ENCODE data around the gene IMPA2.

The IMPA2 gene

DNA sequence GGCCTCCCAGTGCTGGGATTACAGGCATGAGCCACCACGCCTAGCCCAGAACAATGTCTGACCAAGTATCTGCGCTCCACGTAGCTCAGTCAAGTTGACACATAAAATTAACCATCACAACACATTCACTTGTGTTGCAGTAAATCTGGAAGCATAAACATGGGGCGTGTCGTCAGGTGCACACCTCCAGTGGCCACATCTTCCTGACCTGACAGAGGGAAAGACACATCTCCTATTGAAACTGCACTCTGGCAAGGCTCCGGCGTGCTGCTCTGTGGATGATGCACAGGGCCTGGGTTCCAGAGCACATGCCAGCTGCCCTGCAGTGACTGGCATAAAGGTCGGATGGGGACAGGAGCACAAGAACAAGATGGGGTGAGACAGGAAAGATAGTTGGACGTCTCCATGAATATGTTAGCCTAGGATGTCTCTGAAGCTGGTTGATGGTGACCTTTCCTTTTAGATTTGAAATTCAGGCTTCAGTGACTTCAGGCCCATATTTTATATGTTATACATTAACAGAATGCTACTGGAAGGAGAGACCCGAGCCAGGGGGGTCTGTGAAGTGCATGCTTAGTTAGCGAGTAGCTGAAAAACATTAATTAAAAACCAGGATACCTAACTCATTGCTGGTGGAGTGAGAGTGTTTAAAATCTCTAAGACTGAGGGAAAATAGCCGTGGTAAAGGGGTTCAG is 10.9 kb downstream of the IMPA2 start:
- no peaks in the 10 kb centered on the region for H3K9me3 Mint-ChIP-seq
- H3K36me3 Mint-ChIP-seq = no peaks in the 10 kb centered on the region
- no peak for DNase-seq (ENCODE audit: low spot score in 2 of 2)
- no peak for ATAC-seq
- no peak overlapping the region for H3K27ac Mint-ChIP-seq
- peaks cover 21% of the 10 kb centered on the region for H3K4me1 Mint-ChIP-seq
- H3K4me3 Mint-ChIP-seq = no peak overlapping the region

DNA sequence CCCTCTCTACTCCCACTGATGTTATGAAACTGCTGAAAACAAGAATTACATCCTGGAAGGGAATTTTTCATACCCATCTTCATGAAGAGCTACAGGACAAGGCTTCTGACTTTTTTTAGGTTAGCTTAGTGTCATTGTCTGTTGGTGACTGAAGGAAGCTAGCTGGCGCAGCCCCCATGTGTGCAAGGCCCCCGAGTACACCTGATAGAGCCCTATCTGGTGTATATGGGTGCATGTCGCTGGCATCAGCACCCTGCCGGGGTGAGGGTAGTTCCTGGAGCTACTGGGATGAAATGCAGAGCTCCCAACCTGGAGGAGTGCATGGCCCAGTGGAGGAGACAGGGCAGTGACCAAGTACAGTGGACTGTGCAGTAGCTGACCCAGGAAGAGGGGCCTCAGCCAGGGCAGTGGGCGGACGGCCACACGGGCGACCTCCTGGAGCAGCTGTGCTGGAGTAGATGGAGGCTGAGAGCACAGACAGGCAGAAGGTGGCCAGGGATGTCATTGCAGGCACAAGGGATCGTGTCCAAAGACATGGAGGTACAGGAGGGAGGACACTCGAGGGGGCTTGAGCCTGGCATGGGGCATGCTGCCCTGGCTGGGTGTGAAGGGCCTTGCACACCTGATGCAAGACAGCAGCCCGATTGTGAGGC is 12.1 kb downstream of the IMPA2 start:
- Mint-ChIP-seq H3K9me3 (no peaks in the 10 kb centered on the region), H3K4me1 (peaks cover 21% of the 10 kb centered on the region), H3K36me3 (no peaks in the 10 kb centered on the region), H3K27ac (no peak overlapping the region), H3K4me3 (no peak overlapping the region)
- ATAC-seq (no peak), DNase-seq (ENCODE audit: low spot score in 2 of 2) (no peak)

GRCh38 chr18:11994336-11994702 is 13.0 kb downstream of the IMPA2 start:
- Mint-ChIP-seq H3K36me3 (no peaks in the 10 kb centered on the region), H3K27ac (no peak overlapping the region), H3K9me3 (no peaks in the 10 kb centered on the region), H3K4me3 (no peak overlapping the region), H3K4me1 (peaks cover 21% of the 10 kb centered on the region)
- ATAC-seq (no peak), DNase-seq (ENCODE audit: low spot score in 2 of 2) (no peak)

- Mint-ChIP-seq H3K9me3 (no peaks in the 10 kb centered on the region), H3K4me3 (peak overlapping the region; percentile 12), H3K4me1 (peaks cover 21% of the 10 kb centered on the region), H3K36me3 (no peaks in the 10 kb centered on the region), H3K27ac (peak overlapping the region; percentile 51)
- no peak for ATAC-seq
- no peak for DNase-seq (ENCODE audit: low spot score in 2 of 2)
Observed at GRCh38 chr18:11994703-11995444, 13.6 kb downstream of the IMPA2 start.

GRCh38 chr18:11995445-11996189 is 14.3 kb downstream of the IMPA2 start:
- peak; percentile 21 to 65 for DNase-seq (ENCODE audit: low spot score in 2 of 2)
- Mint-ChIP-seq H3K9me3 (no peaks in the 10 kb centered on the region), H3K27ac (peak overlapping the region; percentile 51), H3K36me3 (no peaks in the 10 kb centered on the region), H3K4me3 (peak overlapping the region; percentile 12), H3K4me1 (peaks cover 21% of the 10 kb centered on the region)
- ATAC-seq = peak; percentile 77

DNA sequence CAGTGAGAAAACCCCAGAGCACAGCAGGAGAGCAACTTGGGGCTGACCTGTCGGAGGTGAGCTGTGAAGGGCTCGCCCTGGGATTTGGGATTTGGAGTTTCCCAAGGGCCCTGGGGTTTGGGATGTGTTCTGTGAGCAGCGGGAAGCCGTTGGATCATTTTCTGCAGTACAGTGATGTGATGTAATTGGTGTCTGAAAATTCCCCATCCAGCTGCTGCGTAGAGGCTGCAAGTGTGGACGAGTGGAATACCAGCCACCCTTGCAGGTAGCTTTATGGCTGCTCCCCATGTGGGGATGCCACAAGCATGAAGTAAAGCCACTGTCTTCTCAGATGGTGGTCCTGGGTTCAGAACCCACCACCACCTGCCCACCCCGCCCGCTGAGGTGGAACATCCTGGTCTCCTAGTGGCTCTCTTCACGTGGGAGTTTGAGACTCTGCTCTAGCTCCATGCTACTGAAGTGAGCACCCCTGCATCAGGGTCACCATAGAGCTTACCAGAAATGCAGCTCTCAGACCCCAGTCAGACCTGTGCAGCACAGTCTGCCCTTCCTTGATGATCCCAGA is 15.0 kb downstream of the IMPA2 start:
- ATAC-seq (peak; percentile 3), DNase-seq (ENCODE audit: low spot score in 2 of 2) (no peak)
- Mint-ChIP-seq H3K27ac (peak overlapping the region; percentile 51), H3K4me1 (peaks cover 14% of the 10 kb centered on the region), H3K9me3 (no peaks in the 10 kb centered on the region), H3K4me3 (no peak overlapping the region), H3K36me3 (no peaks in the 10 kb centered on the region)

DNA sequence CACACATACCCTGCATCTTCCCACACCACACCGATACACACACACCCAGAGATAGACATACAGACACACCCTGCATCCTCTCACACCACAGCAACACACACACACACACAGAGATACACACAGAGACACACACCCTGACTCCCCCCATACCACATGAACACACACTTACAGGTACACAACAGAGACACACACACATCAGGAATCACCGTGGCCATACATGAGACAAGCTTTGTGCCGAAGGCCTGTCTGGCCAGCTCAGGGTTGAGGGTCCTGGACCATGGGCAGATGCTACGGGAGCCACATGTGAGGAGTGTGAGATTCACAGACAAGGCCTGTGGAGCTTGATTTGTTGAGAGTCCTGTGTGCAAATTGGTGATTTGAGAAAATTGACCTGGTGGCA is 15.6 kb downstream of the IMPA2 start:
- peak; percentile 3 for ATAC-seq
- no peak for DNase-seq (ENCODE audit: low spot score in 2 of 2)
- peaks cover 12% of the 10 kb centered on the region for H3K4me1 Mint-ChIP-seq
- H3K4me3 Mint-ChIP-seq = no peak overlapping the region
- H3K36me3 Mint-ChIP-seq = no peaks in the 10 kb centered on the region
- H3K9me3 Mint-ChIP-seq = no peaks in the 10 kb centered on the region
- H3K27ac Mint-ChIP-seq = no peak overlapping the region

GRCh38 chr18:11997466-11997865 is 16.2 kb downstream of the IMPA2 start:
- ATAC-seq (no peak), DNase-seq (ENCODE audit: low spot score in 2 of 2) (no peak)
- Mint-ChIP-seq H3K36me3 (no peaks in the 10 kb centered on the region), H3K4me1 (peaks cover 12% of the 10 kb centered on the region), H3K27ac (no peak overlapping the region), H3K4me3 (no peak overlapping the region), H3K9me3 (no peaks in the 10 kb centered on the region)

DNA sequence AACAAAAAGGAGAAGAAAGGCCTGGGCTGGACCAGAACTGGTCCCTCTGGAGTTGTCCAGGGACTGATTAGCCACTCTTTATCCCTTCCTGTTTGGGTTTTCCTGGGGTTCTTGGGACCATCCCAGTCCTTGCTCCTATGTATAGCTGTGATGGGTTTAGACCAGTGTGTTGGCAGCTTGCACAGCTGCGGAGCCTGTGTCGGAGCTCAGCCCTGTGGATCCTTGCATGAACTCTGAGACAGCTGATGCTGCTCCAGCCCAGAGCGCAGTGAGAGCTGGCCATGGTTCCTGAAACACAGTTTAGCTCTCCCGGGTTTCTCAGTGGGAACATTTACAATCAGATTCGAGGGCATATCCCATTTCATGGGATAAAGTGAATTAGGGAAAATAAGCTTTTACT is 16.9 kb downstream of the IMPA2 start:
- no peak overlapping the region for H3K27ac Mint-ChIP-seq
- H3K36me3 Mint-ChIP-seq = no peaks in the 10 kb centered on the region
- H3K4me3 Mint-ChIP-seq = no peak overlapping the region
- ATAC-seq (no peak), DNase-seq (ENCODE audit: low spot score in 2 of 2) (no peak)
- H3K9me3 Mint-ChIP-seq = no peaks in the 10 kb centered on the region
- peaks cover 12% of the 10 kb centered on the region for H3K4me1 Mint-ChIP-seq

DNA sequence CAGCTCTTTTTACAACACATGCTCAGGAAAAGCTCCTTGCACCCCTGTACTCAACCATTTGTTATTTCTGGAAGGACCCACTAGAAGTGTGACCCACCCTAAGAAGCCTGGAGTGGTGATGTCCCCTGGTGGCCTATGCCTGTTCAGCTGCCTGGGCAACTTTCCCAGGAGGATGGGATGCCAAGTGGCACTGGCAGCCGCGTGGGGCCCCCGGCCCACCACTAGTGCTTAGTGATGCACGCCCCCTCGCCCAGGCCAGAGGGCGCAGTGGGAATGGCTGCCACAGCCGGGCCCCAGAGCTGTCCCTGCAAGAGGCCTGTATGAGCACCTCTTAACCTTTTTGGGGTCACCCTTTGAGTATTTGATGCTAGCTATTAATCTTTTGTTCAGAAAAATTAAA is 18.1 kb downstream of the IMPA2 start:
- H3K27ac Mint-ChIP-seq = no peak overlapping the region
- H3K4me3 Mint-ChIP-seq = no peak overlapping the region
- DNase-seq (ENCODE audit: low spot score in 2 of 2) (no peak), ATAC-seq (no peak)
- H3K4me1 Mint-ChIP-seq = peaks cover 12% of the 10 kb centered on the region
- H3K9me3 Mint-ChIP-seq = no peaks in the 10 kb centered on the region
- no peaks in the 10 kb centered on the region for H3K36me3 Mint-ChIP-seq

- no peak for ATAC-seq
- no peak for DNase-seq (ENCODE audit: low spot score in 2 of 2)
- no peaks in the 10 kb centered on the region for H3K9me3 Mint-ChIP-seq
- no peak overlapping the region for H3K4me3 Mint-ChIP-seq
- peaks cover 10% of the 10 kb centered on the region for H3K4me1 Mint-ChIP-seq
- no peaks in the 10 kb centered on the region for H3K36me3 Mint-ChIP-seq
- no peak overlapping the region for H3K27ac Mint-ChIP-seq
Observed at GRCh38 chr18:12000072-12000659, 18.9 kb downstream of the IMPA2 start.

DNA sequence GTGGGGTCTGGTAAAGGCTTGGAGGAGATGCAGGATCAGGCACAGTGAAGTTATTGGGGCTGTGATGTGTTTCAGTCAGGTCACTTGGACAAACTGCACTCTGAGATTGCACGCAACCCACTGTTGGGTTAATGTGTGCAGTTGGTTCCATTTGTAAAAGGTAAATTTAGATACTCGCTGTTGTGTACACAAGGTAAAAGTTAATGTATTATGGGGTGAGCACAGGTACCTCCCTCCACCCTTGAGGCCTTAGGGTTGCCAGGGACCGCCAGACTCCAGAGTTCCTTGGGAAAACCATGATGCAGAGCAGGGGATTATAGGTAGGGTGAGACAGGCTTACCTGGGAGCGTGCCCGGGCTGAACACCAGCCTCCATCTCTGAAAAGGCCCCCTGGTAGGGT is 20.1 kb downstream of the IMPA2 start:
- Mint-ChIP-seq H3K4me3 (no peak overlapping the region), H3K27ac (no peak overlapping the region), H3K36me3 (no peaks in the 10 kb centered on the region), H3K4me1 (no peaks in the 10 kb centered on the region), H3K9me3 (no peaks in the 10 kb centered on the region)
- ATAC-seq = no peak
- no peak for DNase-seq (ENCODE audit: low spot score in 2 of 2)

DNA sequence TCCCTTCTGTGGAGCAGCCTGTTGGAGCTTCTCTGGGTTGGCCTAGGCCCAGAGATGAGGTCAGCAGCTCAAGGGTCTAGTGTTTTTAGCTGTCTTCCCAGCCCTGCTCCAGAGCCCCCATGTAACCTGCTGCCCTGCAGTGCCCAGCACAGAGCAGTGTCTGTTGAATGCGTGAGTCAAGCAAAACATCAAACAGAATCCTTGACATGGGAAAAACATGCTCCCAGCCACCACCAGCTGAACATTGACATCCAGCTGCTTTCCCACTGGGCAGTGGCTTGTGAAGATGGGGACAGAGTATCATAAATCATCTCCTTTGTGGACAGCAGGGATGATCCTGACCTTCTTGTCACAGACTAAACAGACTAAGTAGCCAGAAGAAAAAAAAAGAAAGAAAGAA is 22.6 kb downstream of the IMPA2 start:
- no peak for DNase-seq (ENCODE audit: low spot score in 2 of 2)
- Mint-ChIP-seq H3K27ac (no peak overlapping the region), H3K4me1 (no peaks in the 10 kb centered on the region), H3K9me3 (no peaks in the 10 kb centered on the region), H3K36me3 (no peaks in the 10 kb centered on the region), H3K4me3 (no peak overlapping the region)
- ATAC-seq = no peak

- no peak for DNase-seq (ENCODE audit: low spot score in 2 of 2)
- ATAC-seq = peak; percentile 35
Observed at GRCh38 chr18:12005538-12006487, 24.5 kb downstream of the IMPA2 start.

More at GRCh38 chr18:12005538-12006487, 24.5 kb downstream of the IMPA2 start:
- no peak overlapping the region for H3K4me3 Mint-ChIP-seq
- no peaks in the 10 kb centered on the region for H3K36me3 Mint-ChIP-seq
- no peak overlapping the region for H3K27ac Mint-ChIP-seq
- no peaks in the 10 kb centered on the region for H3K4me1 Mint-ChIP-seq
- no peaks in the 10 kb centered on the region for H3K9me3 Mint-ChIP-seq
